ENCODE measurements around the gene NOX3.
"Not testable (repeated sequence)": the region's sequence is repeated elsewhere in the genome, so short reads cannot be mapped to it uniquely, and the experiment has no call there.

- TF ChIP-seq EZH2 (IDR thresholded peaks at IDR 0.05; ENCODE audit: insufficient read depth, poor library complexity, severe bottlenecking); EZH2phosphoT487 (IDR thresholded peaks at IDR 0.05; ENCODE audit: insufficient read depth, low read depth): not testable (repeated sequence)
Observed at GRCh38 chr6:155470979-155471616, 15.5 kb upstream of the NOX3 start.

Data from GM23248 (cell line).